ENCODE results near the gene ZNF808.

GRCh38 chr19:52566588-52566987 is 39.1 kb downstream of the ZNF808 start:
- TF ChIP-seq CTCF (IDR thresholded peaks at IDR 0.05), result no peak
- TF ChIP-seq POLR2AphosphoS5 (IDR thresholded peaks at IDR 0.05), result no peak
- TF ChIP-seq EP300 (IDR thresholded peaks at IDR 0.05), result no peak
